D341Med (cell line): ENCODE results near the gene ELL2.
"Not testable (repeated sequence)": the region's sequence is repeated elsewhere in the genome, so short reads cannot be mapped to it uniquely, and the experiment has no call there.

Source experiments
- DNase-seq: peaks from one replicate; pipeline ENCODE4 v3.0.0; 2012; ENCODE audit warnings: low spot score

Gene ELL2

DNA sequence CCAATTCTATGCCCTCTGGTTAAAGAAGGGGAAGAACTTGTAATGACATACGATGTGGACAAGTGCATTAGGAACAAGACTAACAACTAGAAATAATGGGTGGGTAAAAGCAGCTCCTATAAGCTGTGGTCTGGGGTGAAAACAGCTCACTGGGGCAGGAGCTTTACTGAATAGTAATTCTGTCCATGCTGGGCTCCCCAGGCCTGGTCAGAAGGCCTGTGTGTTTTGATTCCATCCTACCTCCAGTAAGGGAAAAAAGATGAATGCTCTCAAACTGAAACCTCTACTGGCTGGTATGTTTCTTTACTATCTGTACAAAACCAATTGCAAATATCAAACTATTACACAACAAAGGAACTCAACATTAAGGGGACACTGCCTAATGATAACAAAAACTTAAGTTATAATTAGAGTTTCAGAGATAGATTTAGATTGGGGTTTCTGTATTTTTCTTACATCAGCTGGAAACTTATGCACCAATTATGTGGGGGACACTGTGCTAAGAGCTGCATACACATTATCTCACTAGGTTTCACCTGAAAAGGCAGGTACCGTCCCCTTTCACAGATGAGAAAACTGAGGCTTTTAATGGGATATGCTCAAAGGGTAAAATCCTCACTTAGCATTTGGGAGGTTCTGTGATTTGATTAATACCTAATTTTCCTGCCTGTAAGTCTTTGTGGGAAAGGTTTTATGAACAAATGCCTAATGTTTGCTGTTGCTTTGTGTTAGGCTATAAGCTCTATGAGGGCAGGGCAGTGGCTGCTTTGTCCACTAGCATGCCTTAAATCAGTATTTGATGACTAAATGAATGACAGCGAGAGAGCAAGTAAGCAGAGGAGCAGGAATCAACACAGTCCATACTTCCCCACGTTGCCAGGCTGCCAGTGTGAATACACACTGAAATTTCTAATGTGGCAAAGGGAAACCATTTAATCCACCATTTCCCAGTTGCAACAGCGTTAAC, 53.6 kb downstream of the ELL2 start:
- no peak for DNase-seq

DNA sequence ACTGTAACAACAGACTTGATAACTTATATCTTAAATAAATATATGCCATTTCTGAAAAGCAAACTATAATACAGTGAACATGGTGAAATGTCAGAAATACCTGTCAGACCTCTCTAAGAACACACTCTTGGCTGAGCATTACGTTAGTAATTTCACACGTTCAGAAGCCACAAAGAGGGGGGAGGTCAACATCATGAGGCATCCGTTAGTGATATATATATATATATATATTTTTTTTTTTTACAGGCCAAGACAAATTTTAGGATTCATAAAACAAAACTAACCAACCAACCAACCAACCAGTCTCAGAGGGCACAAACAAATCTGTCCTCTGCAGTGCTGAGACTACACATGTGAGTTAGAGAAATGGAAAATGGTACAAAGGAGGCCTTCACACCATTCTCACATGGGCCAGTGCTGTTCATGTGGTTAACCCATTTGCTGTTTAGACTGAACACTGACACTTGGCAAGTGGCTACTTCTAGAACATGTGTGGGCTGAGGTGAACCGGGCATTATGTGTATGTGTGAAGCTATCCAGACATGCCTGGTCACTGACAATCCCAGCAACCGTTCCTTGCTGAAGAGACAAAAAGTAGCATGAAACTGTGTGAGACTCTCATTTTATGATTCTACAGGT, 54.5 kb downstream of the ELL2 start:
- no peak for DNase-seq

DNA sequence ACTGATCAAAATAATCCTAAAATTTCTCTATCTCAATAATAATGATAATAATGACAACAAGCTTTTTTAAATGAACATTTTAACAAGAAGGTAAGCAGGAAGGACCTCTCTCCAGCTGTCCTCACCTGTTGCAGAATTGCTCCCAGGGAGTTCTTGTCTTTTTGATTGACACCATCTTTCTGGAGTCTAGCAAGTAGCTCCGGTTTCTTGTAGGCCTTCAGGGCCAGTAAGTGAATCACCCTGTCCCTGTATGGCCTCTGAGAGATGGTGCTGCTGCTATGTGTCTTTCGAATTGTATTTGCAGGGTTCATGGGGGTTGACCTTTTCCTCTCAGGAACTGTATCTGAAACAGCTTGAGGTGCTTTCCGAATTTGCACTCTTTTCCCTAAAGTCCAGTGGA, 55.3 kb downstream of the ELL2 start:
- DNase-seq = not testable (repeated sequence)

DNA sequence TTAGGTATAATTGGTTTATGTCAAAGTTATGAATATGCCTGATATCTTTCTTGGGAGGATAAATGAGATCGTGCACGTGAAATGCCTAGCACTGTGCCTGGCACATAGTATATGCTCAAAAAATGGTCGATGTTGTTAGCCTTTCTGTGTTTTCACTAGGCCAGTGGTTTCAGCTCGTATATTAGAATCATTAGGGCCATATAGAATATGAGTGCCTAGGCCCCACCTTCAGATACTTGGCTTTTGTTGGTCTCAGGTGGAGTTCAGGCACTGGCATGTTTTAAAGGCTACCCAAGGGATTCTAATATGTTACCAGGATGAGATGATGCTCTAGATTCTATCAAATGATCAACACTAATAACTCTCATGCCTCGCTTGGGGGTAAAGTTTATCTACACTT, 56.8 kb downstream of the ELL2 start:
- no peak for DNase-seq

DNA sequence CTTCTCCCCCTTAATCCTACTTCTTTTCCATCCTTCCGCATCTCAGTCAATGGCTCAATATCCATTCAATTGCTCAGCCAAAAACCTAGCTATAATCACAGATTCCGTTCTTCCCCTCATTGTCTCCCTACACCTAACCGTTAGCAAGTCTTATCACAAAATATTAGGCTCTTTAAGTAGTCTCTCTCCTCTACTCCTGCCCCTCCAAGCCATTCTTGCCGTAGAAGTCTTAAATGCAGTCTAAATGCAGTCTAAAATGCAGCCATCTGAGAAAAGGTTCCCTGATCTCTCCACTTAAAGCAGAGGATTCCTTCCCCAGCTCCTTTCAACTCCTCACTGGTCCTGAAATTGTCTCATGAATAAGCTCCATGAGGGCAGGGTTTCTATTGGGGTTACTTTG, 57.8 kb downstream of the ELL2 start:
- DNase-seq = no peak

DNA sequence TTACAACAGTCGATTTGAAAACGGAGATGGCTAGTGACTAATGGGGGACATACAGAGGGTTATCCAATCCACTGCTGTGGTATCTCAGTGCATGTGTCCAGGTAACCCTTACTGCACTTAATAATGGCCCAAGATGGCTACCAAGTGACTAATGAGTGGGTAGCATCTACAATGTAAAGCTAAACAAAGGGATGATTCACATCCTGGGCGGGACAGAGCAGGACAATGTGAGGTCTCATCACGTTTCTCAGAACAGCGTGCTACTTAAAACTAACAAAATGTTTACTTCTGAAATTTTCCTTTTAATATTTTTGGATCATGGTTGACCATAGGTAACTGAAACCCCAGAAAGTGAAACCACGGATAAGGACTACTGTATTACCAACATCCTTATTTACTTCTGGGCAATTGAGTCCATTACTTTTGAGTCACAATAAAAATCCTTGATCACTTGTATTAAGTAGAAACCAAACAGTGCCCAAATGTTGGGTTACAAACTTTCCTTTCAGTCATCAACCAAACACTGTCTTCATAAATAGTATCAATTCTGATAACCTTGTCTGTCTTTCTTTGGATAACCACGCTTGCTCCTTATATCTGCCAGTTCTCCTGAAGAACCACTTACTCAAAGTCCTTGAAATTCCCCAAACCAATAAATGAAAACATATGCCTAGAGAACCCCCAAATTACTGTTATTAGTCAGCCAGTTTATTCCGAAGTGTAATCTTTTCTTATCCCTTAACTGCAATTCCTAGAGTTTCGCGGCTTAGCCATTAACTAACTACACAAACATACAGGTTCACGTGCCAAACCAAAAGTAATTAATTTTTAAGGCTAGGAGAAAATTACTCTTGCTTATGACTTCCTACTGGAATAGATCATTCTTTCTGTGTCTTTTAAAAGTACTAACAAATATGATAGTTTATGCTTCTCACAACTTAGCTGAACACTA, 59.7 kb downstream of the ELL2 start:
- no peak for DNase-seq

DNA sequence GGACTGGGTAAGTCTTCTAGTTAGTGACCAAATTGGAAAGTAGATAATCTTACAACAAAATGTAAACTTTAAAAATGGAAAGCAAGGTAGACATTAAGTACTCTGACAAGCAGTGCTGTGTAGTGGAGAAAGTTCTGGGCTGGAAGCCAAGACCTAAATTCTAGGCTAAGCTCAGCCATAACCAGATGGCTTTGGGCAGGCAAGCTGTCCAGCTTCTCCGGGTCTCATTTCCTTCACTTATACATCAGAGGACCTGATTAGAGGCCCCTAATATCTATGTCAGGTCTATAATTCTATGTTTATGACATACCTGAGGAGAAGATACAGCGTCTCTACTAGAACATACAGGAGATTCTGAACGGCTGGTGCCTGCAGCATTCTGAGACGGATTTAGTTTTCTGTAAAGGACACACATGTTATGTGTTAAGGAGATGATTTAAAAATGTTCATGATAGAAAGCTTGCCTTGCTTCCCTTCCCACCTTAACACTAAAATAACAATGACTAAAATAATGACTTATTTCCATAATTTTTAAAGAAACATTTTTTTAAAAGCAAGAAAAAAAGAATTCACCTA, 61.2 kb downstream of the ELL2 start:
- peak; percentile 65 for DNase-seq

DNA sequence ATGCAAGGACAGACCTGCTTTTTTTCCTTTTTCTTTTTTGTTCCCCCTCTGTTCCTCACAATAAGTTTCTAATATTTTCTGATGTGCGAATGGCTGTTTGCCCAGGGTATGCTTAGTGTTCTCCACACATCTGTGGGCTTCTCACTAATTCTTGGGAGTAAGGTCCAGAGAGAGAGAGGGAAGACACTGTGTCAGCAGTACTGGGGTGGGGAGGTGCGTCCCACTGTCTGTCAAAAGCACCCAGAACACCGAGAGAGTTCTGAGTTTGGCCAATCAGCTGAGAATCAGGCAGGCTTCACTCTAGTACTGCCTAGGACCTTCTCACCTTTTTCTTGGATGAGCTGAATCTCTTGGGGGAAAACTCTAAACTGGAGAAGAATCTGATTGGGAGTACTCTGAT, 61.8 kb downstream of the ELL2 start:
- no peak for DNase-seq

DNA sequence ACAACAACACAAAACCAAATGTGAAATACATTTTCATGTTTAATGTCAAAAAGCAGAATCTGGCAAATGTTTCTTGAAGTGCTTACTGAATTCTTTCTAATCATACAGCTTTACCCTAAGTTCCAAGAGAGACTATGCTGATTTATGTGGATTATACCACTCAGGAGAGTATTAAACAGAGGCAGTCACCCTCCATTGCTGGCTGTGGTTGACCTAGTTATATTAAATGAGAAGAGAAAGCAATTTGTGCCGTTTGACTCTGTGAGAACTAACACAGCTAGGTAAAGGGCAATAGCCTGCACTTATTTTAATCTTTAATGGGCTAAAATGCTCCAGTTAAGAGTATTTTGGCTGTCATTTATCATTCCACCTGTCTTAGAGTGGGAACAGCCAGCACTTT, 62.6 kb downstream of the ELL2 start:
- DNase-seq = no peak

DNA sequence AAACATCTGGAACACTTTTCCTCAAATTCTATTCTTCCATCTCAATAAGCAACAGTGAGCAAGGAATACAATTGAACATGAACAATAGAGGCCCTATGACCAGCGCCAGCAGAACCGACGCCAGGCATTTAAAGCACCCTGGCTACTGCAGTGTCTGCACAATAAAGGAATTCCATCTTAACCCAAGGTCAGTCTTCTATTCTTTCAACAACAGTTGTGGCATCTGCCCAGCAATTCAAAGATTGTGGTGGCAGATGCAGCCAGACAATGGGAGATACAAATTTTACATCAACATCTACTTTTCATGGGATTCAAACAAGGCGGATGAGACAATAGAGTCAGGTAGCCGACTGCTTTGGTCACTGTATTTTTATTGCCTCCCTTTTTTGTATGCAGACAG, 65.9 kb downstream of the ELL2 start:
- no peak for DNase-seq

DNA sequence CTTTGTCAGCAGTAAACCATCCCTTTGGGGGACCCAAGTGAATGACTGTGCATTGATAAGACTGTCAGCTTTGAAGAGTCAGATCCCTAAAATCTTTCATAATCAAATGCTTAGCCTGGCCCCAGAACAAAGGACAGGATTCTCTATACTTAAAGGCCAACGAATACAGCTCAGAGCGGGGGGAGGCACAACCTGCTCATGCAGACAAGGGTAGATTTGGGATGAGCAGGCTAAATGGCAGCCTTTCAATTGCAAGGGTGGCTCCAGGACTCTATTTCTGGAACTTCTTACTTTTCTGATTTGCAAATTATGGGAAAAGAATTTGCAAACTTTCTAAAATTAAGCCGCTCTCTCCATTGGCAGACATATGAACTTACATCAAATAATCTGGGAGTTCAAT, 66.4 kb downstream of the ELL2 start:
- DNase-seq = no peak

DNA sequence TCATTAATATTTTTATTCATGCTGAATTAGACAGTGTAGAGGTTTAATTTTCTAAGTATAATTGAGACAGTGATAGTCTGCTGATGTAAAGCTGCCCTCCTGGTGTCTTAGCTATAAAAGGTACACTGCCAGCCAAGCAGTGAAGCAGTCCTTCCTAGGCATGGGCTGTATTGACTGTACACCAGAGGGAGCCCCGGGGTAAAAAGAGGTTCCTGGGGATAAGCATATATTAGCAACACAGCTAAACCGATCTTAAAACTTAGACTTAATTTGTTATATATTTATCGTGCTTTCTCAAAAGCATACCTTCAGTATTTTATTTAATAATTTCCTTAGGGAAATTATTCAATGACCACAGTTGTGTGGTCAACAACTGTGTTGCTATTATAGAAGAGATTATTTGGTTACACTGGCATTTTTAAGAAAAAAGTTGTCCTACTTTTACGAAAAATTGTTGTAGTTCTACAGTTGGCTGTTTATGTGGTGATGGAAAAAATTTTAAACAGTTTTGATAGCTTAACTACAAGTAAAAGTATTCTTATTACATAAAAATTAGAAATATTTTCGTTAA, 68.8 kb downstream of the ELL2 start:
- DNase-seq = peak; percentile 66

DNA sequence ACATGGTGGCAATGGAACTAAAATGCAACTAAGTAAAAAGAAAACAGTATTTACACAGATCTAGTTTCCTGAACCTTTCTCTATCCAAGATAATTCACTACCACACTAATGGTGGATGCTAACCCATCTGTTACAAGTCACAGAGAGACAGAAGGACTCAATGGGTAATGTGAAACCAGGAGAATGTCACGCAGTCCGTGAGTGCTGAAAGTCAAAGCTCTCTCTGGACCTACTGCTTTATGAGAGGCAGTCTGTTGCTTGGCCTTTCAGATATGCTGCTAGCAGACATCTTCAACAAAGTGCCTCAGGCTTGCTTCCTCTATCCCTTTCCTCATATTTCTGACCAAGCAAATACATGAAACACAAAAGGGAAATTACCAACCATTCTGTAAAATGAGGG, 70.2 kb downstream of the ELL2 start:
- DNase-seq = no peak

DNA sequence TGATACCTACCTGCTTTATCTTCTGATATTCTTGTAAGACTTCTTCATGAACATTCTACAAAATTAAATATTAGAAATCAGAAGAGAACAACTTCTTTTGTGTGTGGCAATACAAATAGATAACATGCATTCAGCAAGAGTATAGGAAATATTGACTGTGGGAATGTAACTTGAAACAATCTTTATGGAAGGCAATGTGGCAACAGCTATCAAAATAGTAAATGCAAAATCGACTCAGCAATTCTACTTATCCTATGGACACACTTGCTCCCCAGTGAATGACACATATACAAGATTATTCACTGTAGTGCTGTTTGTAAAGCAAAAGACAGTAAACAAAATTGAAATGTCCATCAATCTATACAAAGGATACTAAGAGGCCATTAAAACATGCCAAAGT, 72.6 kb downstream of the ELL2 start:
- DNase-seq = no peak

DNA sequence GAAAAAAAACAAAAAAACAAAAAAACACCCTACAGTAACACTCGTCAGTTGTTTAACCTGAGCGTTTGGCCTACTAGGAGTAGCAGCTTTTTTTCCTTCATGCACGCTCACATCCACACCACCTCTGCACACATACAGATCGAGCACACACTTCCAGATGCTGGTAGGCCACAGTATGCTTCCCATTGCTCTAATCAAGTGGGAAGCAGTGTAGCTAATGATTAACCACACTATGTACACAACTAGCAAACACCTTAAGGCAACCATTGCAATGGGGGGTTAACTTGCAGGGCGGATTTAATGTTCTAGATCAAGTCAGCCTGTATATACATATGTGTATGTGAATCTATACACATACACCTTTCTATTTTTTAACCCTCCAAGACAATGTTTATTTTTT, 73.7 kb downstream of the ELL2 start:
- DNase-seq = no peak

DNA sequence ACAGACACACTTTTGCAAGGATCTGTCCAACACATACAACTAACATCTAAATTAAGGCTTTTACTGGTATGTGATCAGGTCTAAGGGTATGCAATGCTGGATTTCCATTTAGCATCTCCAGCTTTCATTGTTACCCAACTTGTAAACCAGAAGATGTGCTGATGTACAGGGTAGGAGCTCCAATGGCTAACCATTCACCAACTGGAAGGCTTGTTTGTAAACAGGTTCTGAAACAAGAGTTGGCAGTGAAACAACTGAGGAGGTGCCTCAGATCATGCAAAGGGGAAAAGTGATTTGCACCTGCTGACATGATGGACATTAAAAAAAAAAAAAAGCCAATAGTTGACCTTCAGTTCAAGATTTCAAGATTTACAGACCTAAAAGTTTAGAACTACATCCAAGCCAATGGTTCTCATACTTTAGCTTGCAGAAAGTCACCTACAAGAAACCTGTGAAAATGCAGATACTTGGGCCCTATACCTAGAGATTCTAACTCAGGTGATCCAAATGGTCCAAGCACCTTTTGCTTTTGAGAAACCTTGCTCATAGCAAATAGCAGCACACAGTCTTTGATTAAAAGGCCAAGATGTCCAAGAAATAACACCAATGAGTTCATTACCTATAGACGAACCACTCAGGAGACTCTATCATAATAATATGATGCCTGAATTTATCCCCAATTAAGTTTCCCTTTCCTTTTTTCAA, 75.2 kb downstream of the ELL2 start:
- no peak for DNase-seq

DNA sequence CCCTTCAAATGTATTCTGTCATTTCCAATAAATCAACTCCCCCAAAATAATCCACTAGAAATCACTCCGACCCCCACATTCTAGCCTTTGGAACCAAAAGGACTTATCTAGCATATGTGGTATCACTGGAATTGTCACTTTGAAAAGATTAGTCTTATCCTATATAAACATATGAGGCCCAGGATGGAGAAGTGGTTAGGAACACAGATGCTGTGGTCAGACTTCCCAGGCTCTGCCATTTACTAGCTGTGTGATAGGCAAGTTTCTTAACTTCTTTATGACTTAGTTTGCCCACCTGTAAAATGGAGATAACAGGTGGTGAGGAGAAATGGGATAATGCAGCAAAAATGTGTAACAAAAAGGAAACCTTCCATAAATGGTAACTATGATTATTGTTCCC, 77.1 kb downstream of the ELL2 start:
- no peak for DNase-seq

DNA sequence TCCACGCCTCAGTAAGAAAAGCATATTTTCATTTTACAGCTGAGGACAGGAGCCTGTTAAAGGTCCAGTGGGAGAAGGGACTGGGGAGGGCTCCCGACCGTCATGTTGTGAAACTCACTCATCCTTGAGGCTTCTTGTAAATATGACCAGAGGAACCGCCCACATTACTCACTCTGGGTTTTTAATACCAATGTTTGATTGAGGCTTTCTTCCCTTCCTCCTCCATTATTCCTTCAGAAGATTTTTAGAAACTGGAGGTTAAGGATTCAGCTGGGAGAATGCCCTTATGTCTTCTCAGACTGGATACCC, 77.7 kb downstream of the ELL2 start:
- DNase-seq = no peak

DNA sequence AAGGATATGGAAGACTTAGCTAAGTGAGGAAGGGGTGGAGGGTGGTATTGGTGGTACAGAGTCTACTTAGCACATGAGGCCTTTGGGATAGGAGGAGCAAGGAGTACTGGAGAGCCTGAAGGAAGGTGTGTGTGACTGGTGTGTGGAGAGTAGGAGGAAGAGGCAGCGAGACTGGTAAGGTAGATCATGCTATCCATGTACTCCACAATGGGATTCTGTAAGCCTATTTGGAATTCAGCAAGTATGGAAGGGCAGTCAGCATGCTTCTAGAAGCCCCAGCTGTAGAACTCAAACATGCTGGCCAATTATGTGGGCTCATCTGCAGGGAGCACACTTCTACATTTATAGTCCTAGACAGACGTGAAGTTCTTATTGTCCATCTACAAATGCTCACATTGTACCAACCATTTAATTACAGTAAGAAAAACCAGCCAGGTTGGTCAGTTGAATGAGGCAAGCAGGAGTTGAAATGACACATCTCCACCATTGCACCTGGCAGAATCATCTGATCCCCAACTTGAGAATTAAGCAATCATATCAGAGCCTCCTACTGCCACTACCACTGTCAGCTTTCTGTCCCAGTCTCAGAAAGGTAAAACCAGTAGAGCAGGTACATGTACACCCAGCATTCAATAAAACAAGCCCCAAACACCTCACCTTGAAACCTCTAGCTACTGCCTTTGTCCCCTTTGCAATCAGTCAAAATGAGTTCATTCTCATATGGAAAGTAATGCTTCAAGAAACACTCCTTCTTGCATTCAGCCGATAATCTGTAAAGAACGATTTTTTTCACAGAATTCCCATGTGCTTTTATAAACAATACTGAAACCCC, 78.2 kb downstream of the ELL2 start:
- DNase-seq = no peak

DNA sequence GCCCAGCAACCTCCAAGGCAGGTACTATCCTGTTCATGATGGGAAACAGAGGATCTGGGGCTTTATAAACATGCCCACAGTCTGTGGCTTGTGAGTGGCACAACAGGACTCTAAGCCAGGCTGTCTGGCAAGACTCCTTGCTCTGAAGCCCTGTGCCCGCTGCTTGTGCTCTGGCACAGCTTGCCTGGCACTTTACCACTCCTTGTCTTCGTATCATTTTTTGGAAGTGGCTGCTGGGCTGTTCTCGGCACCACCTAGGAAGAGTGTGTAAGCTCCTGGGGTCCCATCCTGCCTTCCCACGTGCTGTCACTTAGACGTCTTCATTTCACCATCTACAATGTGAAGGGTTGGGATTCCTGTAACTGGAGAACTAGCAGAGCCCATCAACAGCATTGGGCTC, 79.8 kb downstream of the ELL2 start:
- DNase-seq = no peak
